Posterior vena cava (tissue), 2 donors: ENCODE data around the gene DLGAP4. TPM values are rescaled to one million over a fixed set of nuclear protein-coding genes. Genes with fewer than 3 reads are reported as not detected.

ENCODE experiments used
- DNase-seq: peaks from one replicate; pipeline ENCODE4 v3.0.0-alpha.2; 2020; ENCODE audit warnings: low spot score
- intact Hi-C, 2 donors: fragments of 100-400 bp; cut with DNase I; formaldehyde crosslinking; loops; one replicate each; pipeline versions ENCODE4 v1.14.1 to v1.14.2; 2022 to 2023
- total RNA-seq, 2 donors: library from RNA; stranded (reverse); fragmentation: NEBNext Ultra II Directional; extraction: Animal tissue kit (Norgen Biotek cat#: 25700); gene quantifications; one replicate each; pipeline ENCODE4 v1.2.1, GENCODE V29; 2021
- donor health status: DM: yes; HTN: yes; CAD: no.
- donor health status: DM: yes; HTN: yes; CAD: no.

DLGAP4 gene
- total RNA-seq, 2 donors from 2014 or later: 116 to 141 TPM

DNA sequence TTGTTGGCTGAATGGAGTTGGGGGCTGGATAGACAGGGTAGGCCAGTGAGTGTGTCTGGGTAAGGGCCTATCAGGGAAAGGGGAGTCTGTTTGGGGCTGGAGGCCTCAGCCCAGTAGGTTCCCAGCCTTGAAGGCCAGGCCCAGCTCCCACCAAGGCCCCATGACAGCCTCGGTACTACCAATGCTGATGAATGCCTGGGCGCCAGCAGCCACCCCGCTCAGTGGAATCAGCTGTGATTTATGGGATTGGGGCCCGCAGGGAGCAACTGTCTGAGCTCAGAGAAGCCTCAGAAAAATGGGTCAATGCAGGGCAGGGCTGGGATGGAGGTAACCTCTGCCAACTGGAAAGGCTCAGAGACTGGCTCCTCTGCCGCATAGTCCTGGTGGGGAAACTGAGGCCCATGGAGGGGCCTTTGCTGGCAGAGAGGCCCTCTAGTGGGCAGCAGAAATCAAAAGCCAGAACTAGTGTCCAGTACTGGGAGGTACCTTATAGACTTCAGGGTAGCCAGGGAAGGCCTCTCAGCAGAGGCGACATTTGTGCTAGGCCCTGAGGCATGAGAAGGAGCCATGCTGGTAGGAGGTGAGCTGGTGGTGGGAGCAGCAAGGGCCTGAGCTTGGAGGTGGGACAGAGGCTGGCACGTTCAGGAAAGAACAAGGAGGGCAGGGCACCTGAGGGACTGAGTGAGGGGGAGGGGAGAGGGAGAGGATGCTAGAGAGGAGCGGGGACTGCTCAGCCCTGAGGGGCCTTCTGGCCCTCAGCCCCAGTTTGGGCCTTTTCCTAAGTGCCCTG, 36.4 kb downstream of the DLGAP4 start:
- DNase-seq: no peak

DNA sequence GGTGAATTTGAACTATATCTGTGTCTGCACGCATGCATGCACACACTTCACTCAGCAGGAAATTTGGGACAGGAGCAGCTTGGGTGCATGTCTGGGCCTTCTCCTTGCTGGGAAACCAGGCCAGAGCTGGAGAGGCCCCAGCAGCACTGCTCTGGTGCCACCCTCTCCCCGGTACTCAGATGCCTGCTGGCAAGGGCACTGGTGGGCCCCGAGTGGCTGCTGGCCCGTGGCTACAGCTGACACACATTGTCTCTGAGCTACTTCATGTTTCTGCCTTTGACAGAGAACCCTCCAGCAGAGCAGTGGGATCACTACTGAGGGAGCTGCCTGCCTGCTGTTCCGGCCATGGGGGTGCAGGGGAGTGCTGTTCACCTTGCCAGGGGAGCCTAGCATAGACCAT, 37.5 kb downstream of the DLGAP4 start:
- DNase-seq: no peak

More for the DNA sequence above, 36.4 kb downstream of the DLGAP4 start:
- intact Hi-C loops: no loop called here

DNA sequence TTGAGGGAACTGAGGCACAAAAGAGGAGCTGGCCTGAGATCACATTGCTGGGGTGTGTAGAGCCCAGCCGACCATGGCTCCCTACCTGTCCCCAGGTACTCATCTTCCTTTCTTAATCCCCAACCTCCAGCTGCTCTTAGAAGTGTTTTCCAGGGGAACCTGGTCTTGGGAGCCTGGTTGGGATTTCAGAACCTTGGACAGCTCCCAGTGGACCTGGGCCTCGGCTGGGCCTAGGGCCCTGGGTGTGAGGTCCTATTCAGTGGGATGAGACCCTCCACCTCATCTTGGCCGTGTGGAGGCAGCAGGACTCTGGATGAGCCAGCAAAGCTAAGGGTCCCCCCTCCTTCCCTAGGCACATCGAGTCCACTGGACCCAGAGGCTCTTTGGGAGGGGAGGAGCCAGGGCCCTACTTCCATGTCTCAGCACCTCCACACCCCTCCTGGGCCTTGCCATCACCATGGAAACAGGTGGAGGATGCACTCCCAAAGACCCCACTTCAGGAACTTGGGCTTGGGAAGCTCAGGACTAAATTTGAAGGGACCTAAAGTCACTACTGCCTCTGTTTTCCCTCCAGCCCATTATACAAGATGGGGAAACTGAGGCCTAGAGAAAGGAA, 38.5 kb downstream of the DLGAP4 start:
- intact Hi-C loops: no loop called here
- DNase-seq: no peak

More for the DNA sequence above, 37.5 kb downstream of the DLGAP4 start:
- intact Hi-C loops: no loop called here

DNA sequence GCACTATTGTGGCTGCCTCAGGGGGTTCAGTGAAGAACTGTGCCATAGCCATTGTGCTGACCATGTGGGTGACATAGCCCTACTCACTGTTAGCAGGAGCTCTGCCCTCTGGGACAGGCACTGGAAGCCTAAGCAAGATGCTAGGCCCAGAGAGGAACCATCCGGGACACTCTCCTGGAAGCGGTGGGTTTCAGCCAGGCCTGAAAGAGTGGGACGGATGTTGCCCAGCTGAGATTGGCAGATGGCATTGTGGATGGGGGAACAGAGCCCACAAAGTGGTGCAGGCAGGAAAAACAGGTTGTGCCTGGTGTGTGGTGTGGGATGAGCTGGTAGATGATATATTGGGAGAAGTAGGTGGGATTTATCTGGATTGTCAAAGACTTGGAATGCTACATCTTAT, 40.1 kb downstream of the DLGAP4 start:
- intact Hi-C loops: no loop called here

DNA sequence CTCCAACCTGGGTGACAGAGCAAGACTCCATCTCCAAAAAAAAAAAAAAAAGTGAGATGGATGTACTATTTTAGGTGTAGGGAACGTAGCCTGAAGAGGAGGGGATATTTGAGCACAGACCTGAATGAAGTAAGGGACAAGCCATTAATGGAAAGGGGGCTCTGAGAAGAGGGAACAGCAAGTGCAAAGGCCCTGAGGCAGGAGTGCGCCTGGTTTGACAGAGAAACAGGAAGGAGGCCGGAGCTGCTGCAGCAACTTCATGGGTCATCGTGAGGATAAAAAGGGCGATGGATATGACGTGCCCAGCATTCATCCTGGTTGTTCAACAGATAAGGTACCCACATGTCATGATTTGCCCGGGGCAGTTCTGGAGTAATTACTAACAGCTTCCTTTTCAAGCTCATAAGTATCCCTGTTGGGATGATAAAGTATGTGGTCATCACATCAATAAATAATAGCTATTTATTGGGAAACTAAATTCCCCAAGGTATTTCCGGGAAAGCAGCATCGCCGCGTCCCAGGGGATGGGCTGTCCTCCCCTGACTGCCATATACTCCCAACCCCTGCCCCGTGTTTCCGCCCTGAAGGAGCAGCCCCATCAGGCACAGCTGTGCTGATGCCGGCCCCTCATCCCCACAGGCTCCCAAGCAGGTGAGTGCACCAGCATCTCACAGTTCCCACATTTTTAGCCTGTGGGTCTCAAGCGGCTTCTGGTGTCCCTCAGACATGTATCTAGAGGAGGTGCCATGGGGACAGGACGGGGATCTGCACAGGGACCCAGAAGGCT, 43.4 kb downstream of the DLGAP4 start:
- DNase-seq: no peak
- intact Hi-C loops: no loop called here

More for the DNA sequence above, 40.1 kb downstream of the DLGAP4 start:
- DNase-seq: no peak

DNA sequence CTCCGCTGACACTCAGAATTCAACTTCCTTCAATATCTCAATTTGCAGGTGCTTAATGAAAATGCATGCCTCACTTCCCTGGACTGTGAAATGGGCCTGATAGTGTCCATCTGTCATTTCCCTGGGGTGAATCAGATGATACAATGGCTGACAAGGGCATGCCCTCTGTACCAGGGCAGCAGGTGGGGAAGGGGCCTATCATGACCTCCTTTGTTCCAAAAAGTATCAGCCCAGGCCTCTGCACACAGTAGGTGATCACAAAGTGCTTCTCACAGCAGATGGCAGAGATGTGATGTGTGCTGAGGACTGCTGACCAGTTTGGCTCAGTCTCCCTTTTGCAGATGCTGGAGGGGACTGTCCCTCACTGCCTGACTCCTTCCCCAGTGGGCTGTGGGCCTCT, 44.3 kb downstream of the DLGAP4 start:
- DNase-seq: no peak
- intact Hi-C loops: no loop called here

DNA sequence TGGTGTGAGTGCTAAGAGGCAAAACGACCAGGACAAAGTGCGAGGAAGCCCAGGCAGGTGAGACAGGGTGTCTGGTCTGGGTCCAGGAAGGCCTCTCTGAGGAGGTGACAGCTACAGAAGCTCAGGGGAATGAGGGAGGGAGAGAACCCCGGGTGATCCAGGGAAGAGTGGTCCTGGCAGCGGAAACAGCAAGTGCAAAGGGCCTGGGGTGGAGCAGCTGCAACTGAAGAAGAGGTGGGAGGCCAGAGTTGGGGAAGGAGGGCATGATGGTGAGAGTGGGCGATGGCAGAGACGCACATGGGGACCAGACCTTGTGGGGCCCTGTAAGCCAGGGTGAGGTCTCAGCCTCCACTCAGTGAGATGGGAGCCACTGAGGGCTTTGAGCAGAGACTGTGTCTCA, 45.8 kb downstream of the DLGAP4 start:
- no peak for DNase-seq
- intact Hi-C loops: no loop called here

DNA sequence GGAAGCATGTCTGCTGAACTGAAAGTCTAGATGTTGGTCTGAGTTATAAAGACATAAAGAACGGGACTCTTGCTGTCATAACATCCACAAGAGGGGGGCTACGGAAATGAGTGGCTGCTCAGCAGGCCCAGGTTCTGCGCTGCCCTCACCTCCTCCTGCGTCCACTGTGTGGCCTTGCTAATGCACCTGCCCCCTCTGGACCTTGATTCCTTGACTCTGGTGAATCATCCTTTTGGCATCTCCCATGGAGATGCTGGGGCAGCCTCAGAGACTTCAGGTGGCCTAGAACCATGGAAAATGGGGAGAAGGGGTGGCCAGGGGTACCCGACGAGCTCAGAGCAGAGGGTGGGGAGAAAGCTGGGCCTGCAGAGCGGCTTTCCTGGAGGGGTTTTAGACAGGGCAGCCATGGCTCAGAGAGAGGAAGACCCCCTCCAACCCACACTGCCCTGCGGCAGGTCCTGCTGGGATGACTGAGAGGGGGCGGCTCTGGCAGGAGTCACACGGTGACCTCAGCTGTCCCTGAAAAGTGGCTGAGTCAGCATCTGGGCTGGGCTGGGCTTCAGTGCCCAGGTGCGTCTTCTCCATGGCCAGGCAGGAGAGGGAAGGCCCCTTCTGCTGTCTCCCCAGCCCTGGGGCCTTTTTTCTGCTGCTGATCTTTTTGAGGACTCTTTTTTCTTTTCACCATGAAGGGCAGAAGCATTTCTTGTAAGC, 46.9 kb downstream of the DLGAP4 start:
- no peak for DNase-seq
- intact Hi-C loops: no loop called here

DNA sequence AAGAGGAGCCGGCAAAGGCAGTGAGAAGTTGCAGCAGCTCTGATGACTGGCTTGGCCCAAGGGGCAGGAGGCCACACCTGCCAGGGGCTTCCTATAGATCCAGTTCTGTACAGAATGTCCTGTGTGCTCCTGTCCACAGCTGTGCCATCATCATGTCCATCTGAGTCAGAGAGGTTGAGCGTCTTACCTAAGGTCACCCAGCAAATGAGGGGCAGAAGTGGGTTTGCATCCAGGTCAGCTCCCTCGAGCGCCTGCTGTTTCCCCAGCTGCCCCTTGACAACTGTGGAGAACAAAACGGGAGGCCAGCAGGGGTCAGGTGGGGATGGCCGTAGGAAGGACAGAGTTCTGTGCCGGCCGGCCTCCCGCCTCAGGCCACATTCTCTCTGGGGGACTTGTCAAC, 47.6 kb downstream of the DLGAP4 start:
- no peak for DNase-seq
- intact Hi-C loops: no loop called here

DNA sequence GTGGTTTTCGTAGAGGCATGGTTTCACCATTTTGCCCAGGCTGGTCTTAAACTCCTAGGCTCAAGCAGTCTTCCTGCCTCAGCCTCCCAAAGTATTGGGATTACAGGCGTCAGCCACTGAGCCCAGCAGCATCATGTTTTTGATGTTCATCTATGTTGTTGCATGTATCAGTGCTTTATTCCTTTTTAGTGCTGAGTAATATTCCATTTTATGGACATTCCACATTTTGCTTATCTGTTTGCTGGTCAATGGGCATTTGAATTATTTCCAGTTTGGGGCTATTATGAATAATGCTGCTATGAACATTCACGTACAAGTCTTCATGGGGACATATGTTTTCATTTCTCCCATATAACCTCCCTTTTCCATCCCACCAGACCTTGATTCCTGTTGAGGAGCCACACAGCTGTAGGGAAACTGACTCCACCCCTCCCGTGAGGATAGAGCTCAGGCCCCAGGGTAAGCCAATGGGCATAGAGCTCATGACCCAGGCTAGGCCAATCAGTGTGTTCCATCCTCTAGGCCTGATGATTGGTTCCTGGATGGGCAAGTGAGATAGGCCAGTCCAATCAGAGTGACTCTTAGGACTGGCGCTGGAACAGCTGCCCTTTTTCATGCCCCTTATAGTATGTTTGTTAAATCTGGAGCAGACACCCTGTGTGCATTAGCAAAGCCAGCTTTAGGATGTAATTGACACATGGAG, 49.5 kb downstream of the DLGAP4 start:
- intact Hi-C loops: no loop called here
- DNase-seq: no peak

DNA sequence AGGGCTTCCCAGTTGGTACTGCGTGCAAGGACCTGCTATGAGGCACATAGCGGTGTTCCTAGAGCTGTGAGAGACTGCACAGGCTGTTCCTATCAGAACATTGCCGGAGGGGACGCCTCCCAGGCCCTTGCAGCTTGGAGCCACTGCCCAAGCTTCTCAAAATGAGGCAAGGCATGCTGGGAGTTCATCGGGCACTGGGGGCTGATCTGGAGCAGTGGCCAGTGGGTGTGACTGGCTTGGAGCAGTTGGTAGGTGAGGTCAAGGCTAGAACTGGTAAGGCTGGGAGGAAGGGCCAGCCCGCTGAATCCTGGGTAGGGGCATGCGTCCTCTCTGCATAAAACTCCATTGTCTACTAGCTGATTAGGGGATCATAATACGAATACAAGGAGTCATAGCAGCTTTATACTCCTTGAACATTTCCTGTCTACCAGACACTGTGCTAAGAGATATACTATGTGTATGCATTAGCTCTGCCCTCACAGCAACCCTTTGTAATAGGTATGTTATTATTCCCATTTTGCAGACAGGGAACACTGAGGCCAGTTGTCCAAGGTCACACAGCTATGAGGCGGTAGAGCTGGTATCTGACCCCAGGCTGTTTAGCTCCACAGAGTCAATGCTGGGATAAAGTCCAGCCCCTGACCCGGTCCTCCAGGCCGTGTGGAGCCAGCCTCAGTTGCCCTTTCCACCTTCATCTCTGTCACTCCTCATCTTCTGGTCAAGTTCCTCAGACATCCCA, 53.7 kb downstream of the DLGAP4 start:
- DNase-seq: no peak
- intact Hi-C loops: no loop called here

DNA sequence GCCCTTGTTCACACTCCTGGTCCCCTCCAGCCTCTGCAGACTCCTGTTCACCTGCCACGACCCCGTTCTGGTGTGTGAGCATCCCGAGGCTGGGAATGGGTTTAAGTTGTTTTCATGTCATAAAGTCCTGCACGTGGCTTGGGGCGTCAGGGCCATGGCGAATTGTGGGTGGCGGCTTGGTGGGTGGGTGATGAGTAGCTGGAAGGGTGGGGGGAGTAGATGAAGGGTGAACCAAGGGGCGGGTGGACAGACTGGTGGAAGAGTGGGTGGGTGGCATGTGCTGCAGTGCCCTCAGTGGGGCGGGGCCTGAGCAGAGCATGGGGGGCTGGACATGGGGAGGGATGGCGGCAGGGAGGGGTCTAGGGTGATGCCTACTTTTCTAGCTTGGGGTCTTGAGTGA, 54.3 kb downstream of the DLGAP4 start:
- no peak for DNase-seq
- intact Hi-C loops: no loop called here

DNA sequence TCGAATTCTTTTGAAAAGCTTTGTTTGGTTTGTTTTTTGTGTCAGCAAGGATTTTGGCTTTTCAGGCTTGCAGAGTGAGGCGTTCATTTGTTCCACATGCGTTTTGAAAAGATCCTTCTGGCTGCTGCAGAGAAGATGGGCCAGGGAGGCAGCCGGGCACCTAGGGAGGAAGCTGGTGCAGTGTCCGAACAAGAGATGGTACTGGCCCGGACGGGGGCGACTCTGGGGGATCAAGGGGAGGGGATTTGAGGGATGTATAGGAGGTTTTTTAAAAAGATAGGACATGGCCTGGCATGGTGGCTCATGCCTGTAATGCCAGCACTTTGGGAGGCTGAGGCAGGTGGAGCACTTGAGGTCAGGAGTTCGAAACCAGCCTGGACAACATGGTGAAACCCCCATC, 55.3 kb downstream of the DLGAP4 start:
- intact Hi-C loops: no loop called here
- DNase-seq: no peak

DNA sequence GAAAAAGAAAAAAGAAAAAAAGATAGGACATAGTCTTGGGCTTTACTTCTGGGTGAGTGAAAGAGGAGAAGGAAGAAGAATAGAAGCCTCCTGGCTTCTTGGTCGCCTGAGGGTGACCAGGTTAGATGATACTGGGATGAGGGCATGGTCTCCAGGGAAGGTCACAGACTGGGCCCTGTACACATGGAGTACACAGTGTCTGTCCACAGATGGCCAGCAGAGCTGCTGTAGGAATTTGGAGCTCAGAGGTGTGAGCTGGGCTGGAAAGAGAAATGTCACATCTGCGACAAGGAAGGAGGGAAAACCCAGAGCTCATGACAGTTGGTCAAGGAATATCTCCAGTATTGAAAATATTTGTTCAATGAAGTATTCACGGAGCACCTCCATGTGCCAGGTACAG, 56.1 kb downstream of the DLGAP4 start:
- DNase-seq: no peak
- intact Hi-C loops: no loop called here

DNA sequence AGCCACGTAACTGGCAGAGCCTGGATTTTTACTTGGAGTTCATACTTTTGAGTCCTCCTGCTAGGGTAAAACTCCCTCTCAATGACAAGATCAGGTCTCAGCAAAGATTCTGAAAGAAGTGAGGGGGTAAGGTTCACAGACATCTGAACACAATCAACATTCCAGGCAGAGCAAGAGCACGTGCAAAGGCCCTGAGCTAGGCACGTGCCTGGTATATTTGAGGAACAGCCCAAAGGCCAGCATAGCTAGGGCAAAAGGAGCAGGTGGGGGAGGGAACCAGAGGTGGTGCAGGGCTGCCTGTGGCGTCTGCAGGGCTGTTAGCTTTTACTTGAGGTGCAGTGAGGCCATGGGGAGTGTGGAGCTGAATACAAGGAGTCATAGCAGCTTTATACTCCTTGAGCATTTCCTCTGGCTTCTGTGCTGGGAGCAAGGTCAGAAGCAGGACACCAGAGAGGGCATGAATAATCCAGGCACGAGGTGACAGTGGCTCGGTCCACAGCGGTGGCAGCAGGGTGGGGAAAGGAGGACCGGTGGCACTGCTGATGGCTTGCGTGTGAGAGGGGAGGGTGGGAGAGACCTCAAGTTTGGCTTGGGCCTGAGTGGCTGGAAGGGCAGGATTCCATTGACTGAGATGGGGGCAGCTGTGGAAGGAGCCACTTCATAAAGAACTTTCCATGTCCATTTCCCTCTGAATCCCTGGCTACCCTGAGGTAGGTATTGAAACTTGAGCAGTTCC, 57.0 kb downstream of the DLGAP4 start:
- no peak for DNase-seq
- intact Hi-C loops: no loop called here

DNA sequence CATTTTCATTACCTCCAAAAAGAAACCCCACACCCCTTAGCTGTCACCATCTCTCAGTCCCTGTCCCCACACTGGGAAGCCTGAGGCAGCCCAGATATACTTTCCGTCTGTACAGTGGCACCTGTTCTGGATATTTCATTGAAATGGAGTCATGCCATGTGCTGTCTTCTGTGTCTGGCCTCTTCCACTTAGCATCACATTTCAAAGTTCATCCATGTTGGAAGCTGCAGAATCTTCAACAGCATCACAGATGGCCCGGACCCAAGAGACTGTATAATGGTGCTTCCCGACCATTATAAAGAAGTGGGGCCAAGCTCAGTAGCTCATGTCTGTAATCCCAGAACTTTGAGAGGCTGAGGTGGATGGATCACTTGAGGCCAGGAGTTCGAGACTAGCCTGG, 58.4 kb downstream of the DLGAP4 start:
- DNase-seq: no peak
- intact Hi-C loops: no loop called here

DNA sequence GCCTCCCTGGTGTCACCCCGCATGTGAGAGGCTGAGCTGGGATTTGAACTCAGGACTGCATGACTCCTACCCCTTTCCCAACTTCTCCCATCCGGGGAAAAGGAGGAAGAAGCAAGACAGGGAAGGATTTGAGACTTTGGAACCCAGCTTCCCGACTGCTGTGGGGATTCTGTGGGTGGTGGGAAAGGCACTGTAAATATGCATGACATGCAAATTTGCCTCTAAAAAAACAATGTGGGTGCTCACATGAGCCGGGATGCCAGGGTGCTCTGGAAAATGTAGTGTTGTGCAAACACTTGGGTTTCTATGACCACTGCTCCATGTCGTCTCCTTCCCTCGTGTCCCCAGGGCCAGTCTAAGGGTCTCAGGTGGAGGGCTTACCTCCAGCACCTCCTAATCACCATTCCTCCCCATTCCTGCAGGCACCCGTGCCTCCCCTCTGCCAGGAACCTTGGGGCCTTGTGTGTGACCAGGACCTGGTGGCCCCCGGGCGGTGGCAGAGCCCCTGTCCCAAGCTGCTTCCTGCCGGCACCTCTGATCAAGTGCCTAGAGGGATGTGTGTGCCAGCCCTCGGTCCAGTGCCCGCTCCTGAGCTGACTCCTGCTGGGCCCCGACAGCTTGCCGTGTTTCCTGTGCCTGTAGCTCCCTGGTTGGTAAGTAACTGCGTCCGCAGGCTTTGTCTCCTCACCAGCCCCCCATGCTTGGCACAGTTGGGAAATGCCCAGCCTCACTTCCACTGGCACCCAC, 60.7 kb downstream of the DLGAP4 start:
- intact Hi-C loops: no loop called here
- no peak for DNase-seq
